PC-9 (cell line): ENCODE measurements around the gene TEDDM1. TPM values are rescaled to one million over a fixed set of nuclear protein-coding genes. Genes with fewer than 3 reads are reported as not detected.
"Not testable (repeated sequence)": the region's sequence is repeated elsewhere in the genome, so short reads cannot be mapped to it uniquely, and the experiment has no call there.

Experiments
- Bru-seq: library from RNA; stranded (reverse); fragments of 400-500 nt; gene quantifications from one replicate; lab custom pipeline; 2021; lab: Mats Ljungman, UMichigan
- BruChase-seq, 2 experiments: library from RNA; stranded (reverse); fragments of 400-500 nt; gene quantifications; one replicate each; lab custom pipeline; 2021; lab: Mats Ljungman, UMichigan
- BruUV-seq: library from RNA; stranded (reverse); fragments of 400-500 nt; replicated peaks from 2 replicates; lab custom pipeline; 2021; lab: Mats Ljungman, UMichigan
- CTCF ChIA-PET: fragments of 300-600 bp; sonication (Branson Sonifier 250); formaldehyde crosslinking; loops from one replicate; lab custom pipeline; 2022; ENCODE audit warnings: antibody characterized with exemption; lab: Charles Lee
- POLR2A ChIA-PET: fragments of 300-600 bp; sonication (Branson Sonifier 250); formaldehyde crosslinking; loops from one replicate; lab custom pipeline; 2022; ENCODE audit warnings: antibody characterized with exemption; ENCODE audit not compliant: unreplicated experiment; lab: Charles Lee
- DNase-seq, 2 experiments: peaks; one replicate each; pipeline versions ENCODE4 v3.0.0 to v3.0.0-alpha.2; 2015 to 2022; ENCODE audit warnings: mixed read lengths in 1 of 2
- H2AFZ ChIP-seq: fragments of 200-600 bp; sonication (generic); 2 replicates; pipeline ENCODE4 v1.8.1; 2017; ENCODE audit warnings: antibody characterized with exemption
- H3F3A ChIP-seq: fragments of 200-600 bp; sonication (generic); 2 replicates; pipeline ENCODE4 v1.8.1; 2017; ENCODE audit warnings: antibody characterized with exemption, mild to moderate bottlenecking, low read depth; ENCODE audit not compliant: insufficient read depth
- H3K27ac ChIP-seq: fragments of 200-600 bp; sonication (generic); 2 replicates; pipeline ENCODE4 v1.6.1; 2016; ENCODE audit warnings: mixed run types
- H3K27me3 ChIP-seq: fragments of 200-600 bp; sonication (generic); 2 replicates; pipeline ENCODE4 v1.6.1; 2016; ENCODE audit warnings: low read depth, mixed run types; ENCODE audit not compliant: insufficient read depth
- H3K36me3 ChIP-seq: fragments of 200-600 bp; sonication (generic); 2 replicates; pipeline ENCODE4 v1.6.1; 2016; ENCODE audit warnings: low read depth, mixed run types
- H3K4me1 ChIP-seq: fragments of 200-600 bp; sonication (generic); replicated peaks from 2 replicates; pipeline ENCODE4 v1.6.1; 2016; ENCODE audit warnings: mixed run types; ENCODE audit not compliant: insufficient read depth
- H3K4me2 ChIP-seq: fragments of 200-600 bp; sonication (generic); 2 replicates; pipeline ENCODE4 v1.6.1; 2017; ENCODE audit warnings: mixed run types
- H3K4me3 ChIP-seq: fragments of 200-600 bp; sonication (generic); 2 replicates; pipeline ENCODE4 v1.6.1; 2016; ENCODE audit warnings: mixed run types
- H3K79me2 ChIP-seq: fragments of 200-600 bp; sonication (generic); 2 replicates; pipeline ENCODE4 v1.6.1; 2017; ENCODE audit warnings: low read depth, mixed run types
- H3K9me2 ChIP-seq: fragments of 200-600 bp; sonication (generic); 2 replicates; pipeline ENCODE4 v1.8.1; 2017; ENCODE audit warnings: mild to moderate bottlenecking; ENCODE audit not compliant: insufficient read depth
- H3K9me3 ChIP-seq: fragments of 200-600 bp; sonication (generic); 2 replicates; pipeline ENCODE4 v1.8.1; 2016; ENCODE audit warnings: low read depth; ENCODE audit not compliant: insufficient read depth
- H4K20me1 ChIP-seq: fragments of 200-600 bp; sonication (generic); 2 replicates; pipeline ENCODE4 v1.8.1; 2017; ENCODE audit not compliant: insufficient read depth
- EZH2 ChIP-seq: fragments of 200-600 bp; sonication (generic); IDR thresholded peaks from 2 replicates; pipeline ENCODE4 v1.8.0; 2017; ENCODE audit warnings: antibody characterized with exemption, low read depth
- intact Hi-C: fragments of 100-400 bp; cut with micrococcal nuclease; formaldehyde crosslinking; loops from one replicate; pipeline ENCODE4 v1.10.0; 2022; ENCODE audit not compliant: unreplicated experiment
- long read RNA-seq: library from polyadenylated mRNA; stranded (forward); transcript quantifications from one replicate; pipeline ENCODE4 v2.0.0, GENCODE V29; 2022
- total RNA-seq: library from RNA; stranded (reverse); gene quantifications from 2 replicates; pipeline ENCODE4 v1.2.3, GENCODE V29; 2021
- TF ChIP-seq, protein P1 (sequence below): fragments of 200-600 bp; sonication (generic); conservative IDR thresholded peaks from 2 replicates; pipeline ENCODE4 v1.6.1; 2017; ENCODE audit warnings: mixed run types, antibody characterized with exemption, mild to moderate bottlenecking, moderate library complexity

Gene TEDDM1
- total RNA-seq (not detected in 2 replicates), Bru-seq, nascent RNA (not detected), BruChase-seq, experiment 1, labeled RNA remaining after a 2-hour chase (not detected), BruChase-seq, experiment 2, labeled RNA remaining after a 6-hour chase (not detected)
- long read RNA-seq, partial matches to known transcripts: 7 of 8 reads
- long read RNA-seq, other reads (novel, unspliced or antisense): 1 of 8 reads

- Histone ChIP-seq H4K20me1 (no peaks in the 10 kb centered on the region), H3K9me2 (no peaks in the 10 kb centered on the region), H3K9me3 (no peaks in the 10 kb centered on the region; the same call in 1 of the 2 replicates), H3K4me2 (no peak within 1 kb of the TSS), H3K27me3 (no peaks in the 10 kb centered on the region), H3K79me2 (no peaks in the 10 kb centered on the region), H3F3A (peaks cover 17% of the 10 kb centered on the region), H3K4me3 (no peak within 1 kb of the TSS), H3K4me1 (peaks cover 25% of the 10 kb centered on the region), H3K36me3 (no peaks in the 10 kb centered on the region), H2AFZ (no peak within 1 kb of the TSS), H3K27ac (no peak within 1 kb of the TSS)
- intact Hi-C loops: no loop called here
- ChIA-PET POLR2A (no interaction called here), CTCF (interaction anchor here (0.5 kb wide), 1 partner anchor 463 kb away, joined by 7 read pairs; no protein-coding TSS in a partner anchor)
- TF ChIP-seq, protein P1, sequence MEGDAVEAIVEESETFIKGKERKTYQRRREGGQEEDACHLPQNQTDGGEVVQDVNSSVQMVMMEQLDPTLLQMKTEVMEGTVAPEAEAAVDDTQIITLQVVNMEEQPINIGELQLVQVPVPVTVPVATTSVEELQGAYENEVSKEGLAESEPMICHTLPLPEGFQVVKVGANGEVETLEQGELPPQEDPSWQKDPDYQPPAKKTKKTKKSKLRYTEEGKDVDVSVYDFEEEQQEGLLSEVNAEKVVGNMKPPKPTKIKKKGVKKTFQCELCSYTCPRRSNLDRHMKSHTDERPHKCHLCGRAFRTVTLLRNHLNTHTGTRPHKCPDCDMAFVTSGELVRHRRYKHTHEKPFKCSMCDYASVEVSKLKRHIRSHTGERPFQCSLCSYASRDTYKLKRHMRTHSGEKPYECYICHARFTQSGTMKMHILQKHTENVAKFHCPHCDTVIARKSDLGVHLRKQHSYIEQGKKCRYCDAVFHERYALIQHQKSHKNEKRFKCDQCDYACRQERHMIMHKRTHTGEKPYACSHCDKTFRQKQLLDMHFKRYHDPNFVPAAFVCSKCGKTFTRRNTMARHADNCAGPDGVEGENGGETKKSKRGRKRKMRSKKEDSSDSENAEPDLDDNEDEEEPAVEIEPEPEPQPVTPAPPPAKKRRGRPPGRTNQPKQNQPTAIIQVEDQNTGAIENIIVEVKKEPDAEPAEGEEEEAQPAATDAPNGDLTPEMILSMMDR: no peak
- TF ChIP-seq EZH2: no peak
- DNase-seq: no peak
- no TSS peak for BruUV-seq
Observed at GRCh38 chr1:182400567-182400966, at the start of gene TEDDM1. TSS of gene TEDDM1 (minus strand) at chr1:182400667. CDS start at chr1:182400485, 182 bp downstream.

DNA sequence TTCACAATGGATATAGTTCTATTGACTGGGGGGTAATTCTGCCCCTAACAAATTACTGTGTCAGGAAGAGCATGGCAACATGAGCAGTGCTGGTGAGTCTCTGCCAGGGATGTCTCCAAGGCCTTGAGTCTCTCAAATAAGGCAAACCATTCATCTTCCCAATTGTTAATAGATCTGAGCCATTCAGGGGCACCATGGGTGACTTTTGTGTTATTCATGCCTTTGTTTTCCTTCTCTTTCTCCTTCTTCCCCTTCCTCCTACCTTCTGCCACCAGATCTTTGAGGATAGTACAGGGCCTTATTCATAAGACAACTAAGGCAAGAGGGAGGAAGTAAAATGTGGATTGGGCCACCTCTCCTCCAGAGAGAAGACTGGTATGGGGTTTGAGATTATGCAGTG lies 49.6 kb upstream of the TEDDM1 start, which contains the start of gene RGSL1:
TSS of gene RGSL1 (plus strand) at position 60 of the 400 bp plus-strand sequence. CDS start at position 80, 20 bp downstream.
- Histone ChIP-seq H3K36me3 (no peaks in the 10 kb centered on the region), H3K27ac (no peak within 1 kb of the TSS), H3K4me2 (no peak within 1 kb of the TSS), H3F3A (no peaks in the 10 kb centered on the region), H3K9me2 (no peaks in the 10 kb centered on the region), H2AFZ (no peak within 1 kb of the TSS), H3K27me3 (0 out of 2 replicates have a peak, but pooled peaks cover 4% of the 10 kb centered on the region), H3K4me1 (no peaks in the 10 kb centered on the region; the same call in 1 of the 2 replicates), H4K20me1 (no peaks in the 10 kb centered on the region), H3K9me3 (no peaks in the 10 kb centered on the region), H3K4me3 (no peak within 1 kb of the TSS), H3K79me2 (no peaks in the 10 kb centered on the region)
- intact Hi-C loops: no loop called here
- DNase-seq: no peak
- no peak for TF ChIP-seq EZH2
- TF ChIP-seq, protein P1: no peak
- BruUV-seq: no TSS peak
- ChIA-PET CTCF (no interaction called here), POLR2A (no interaction called here)

DNA sequence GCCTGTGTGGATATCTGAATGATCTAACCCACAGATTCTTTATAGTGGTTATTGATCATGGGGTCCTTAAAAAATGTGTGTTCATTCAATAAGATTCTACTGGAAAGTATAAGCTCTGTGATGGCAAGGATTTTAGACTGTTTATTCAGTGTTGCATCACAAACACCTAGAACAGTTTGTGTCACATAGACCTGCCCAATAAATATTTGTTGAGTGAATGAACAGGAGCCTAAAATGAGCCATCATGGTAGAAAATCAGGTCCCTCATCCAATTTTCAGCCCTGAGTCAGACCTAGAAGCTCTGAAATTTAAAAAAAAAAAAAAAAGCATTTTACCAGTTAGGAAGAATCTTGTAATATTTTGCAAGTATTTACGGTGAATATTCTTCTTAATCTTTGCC lies 47.2 kb upstream of the TEDDM1 start:
- Histone ChIP-seq H3K27me3 (no peaks in the 10 kb centered on the region), H3K79me2 (no peaks in the 10 kb centered on the region), H3K4me2 (no peak overlapping the region), H2AFZ (no peak overlapping the region), H3K4me3 (no peak overlapping the region), H3F3A (no peaks in the 10 kb centered on the region), H3K9me3 (no peaks in the 10 kb centered on the region), H3K36me3 (no peaks in the 10 kb centered on the region), H3K4me1 (no peaks in the 10 kb centered on the region; the same call in 1 of the 2 replicates), H3K27ac (no peak overlapping the region), H4K20me1 (no peaks in the 10 kb centered on the region), H3K9me2 (no peaks in the 10 kb centered on the region)
- CTCF ChIA-PET: no interaction called here
- intact Hi-C loops: loop anchor here (2.0 kb wide), 1 partner anchor 153 kb away; no protein-coding TSS in a partner anchor
- DNase-seq: no peak
- POLR2A ChIA-PET: no interaction called here
- no TSS peak for BruUV-seq
- no peak for TF ChIP-seq EZH2
- TF ChIP-seq, protein P1: no peak

- H3F3A ChIP-seq, H3K4me1 ChIP-seq, H3K4me3 ChIP-seq, H3K9me3 ChIP-seq, H3K27me3 ChIP-seq, CTCF ChIA-PET, H4K20me1 ChIP-seq, H3K27ac ChIP-seq, H3K9me2 ChIP-seq, DNase-seq, POLR2A ChIA-PET, BruUV-seq, H3K4me2 ChIP-seq, H3K36me3 ChIP-seq, H3K79me2 ChIP-seq, H2AFZ ChIP-seq: not testable (repeated sequence)
- intact Hi-C loops: loop anchor here (2.0 kb wide), 1 partner anchor 154 kb away; no protein-coding TSS in a partner anchor
Observed at GRCh38 chr1:182447124-182447523, 46.7 kb upstream of the TEDDM1 start.
